SIG-M5 (cell line): Measurements from ENCODE around the gene AIFM3.

Source experiments
- DNase-seq: peaks from one replicate; lab custom pipeline; 2025; lab: John Stamatoyannopoulos, UW

AIFM3 gene

GRCh38 chr22:20976291-20976877 lies 9.3 kb downstream of the AIFM3 start:
- no peak for DNase-seq

- no peak for DNase-seq
Observed at GRCh38 chr22:20977019-20977418, 10.0 kb downstream of the AIFM3 start.

GRCh38 chr22:20977516-20978170 lies 10.6 kb downstream of the AIFM3 start:
- no peak for DNase-seq

GRCh38 chr22:20978419-20978818 lies 11.4 kb downstream of the AIFM3 start:
- no peak for DNase-seq

- no peak for DNase-seq
Observed at GRCh38 chr22:20979243-20979809, 12.3 kb downstream of the AIFM3 start.

- no peak for DNase-seq
Observed at GRCh38 chr22:20979940-20980453, 12.9 kb downstream of the AIFM3 start.

GRCh38 chr22:20980523-20980922 lies 13.5 kb downstream of the AIFM3 start:
- no peak for DNase-seq

- no peak for DNase-seq
Observed at GRCh38 chr22:20980938-20981722, 14.1 kb downstream of the AIFM3 start.

GRCh38 chr22:20981787-20982562 lies 14.9 kb downstream of the AIFM3 start, which contains the start of gene LZTR1:
Gene LZTR1 (plus strand): TSS chr22:20982297. CDS start chr22:20982372, 75 bp downstream.
- no peak for DNase-seq

- no peak for DNase-seq
Observed at GRCh38 chr22:20982563-20982882, 15.5 kb downstream of the AIFM3 start.

- DNase-seq = no peak
Observed at GRCh38 chr22:20983081-20983771, 16.2 kb downstream of the AIFM3 start.

- no peak for DNase-seq
Observed at GRCh38 chr22:20985720-20986119, 18.7 kb downstream of the AIFM3 start.

GRCh38 chr22:20986365-20986764 lies 19.3 kb downstream of the AIFM3 start:
- no peak for DNase-seq

- no peak for DNase-seq
Observed at GRCh38 chr22:20987375-20987774, 20.3 kb downstream of the AIFM3 start.

GRCh38 chr22:20988573-20989322 lies 21.7 kb downstream of the AIFM3 start:
- DNase-seq = no peak

- no peak for DNase-seq
Observed at GRCh38 chr22:20989323-20990138, 22.5 kb downstream of the AIFM3 start.

GRCh38 chr22:20990184-20991180 lies 23.4 kb downstream of the AIFM3 start:
- DNase-seq = no peak
